HG03097 (cell line): ENCODE data around the gene NKX6-1.

Experiments used
- ATAC-seq: cut with Tn5 transposase; IDR thresholded peaks from one replicate; pipeline ENCODE4 v1.9.1; 2021; ENCODE audit not compliant: unreplicated experiment, low FRiP score

NKX6-1 gene

GRCh38 chr4:84481077-84481859 lies 17.8 kb downstream of the NKX6-1 start:
- no peak for ATAC-seq

- ATAC-seq = no peak
Measured at GRCh38 chr4:84480082-84480481, 19.0 kb downstream of the NKX6-1 start.

GRCh38 chr4:84479663-84480062 lies 19.4 kb downstream of the NKX6-1 start:
- no peak for ATAC-seq

- ATAC-seq = no peak
Measured at GRCh38 chr4:84477738-84478137, 21.4 kb downstream of the NKX6-1 start.

GRCh38 chr4:84474107-84474506 lies 25.0 kb downstream of the NKX6-1 start:
- no peak for ATAC-seq

GRCh38 chr4:84472154-84472553 lies 26.9 kb downstream of the NKX6-1 start:
- no peak for ATAC-seq

GRCh38 chr4:84470204-84470785 lies 28.8 kb downstream of the NKX6-1 start:
- ATAC-seq = no peak

- ATAC-seq = no peak
Measured at GRCh38 chr4:84467601-84468000, 31.5 kb downstream of the NKX6-1 start.

- no peak for ATAC-seq
Measured at GRCh38 chr4:84459783-84460182, 39.3 kb downstream of the NKX6-1 start.

- no peak for ATAC-seq
Measured at GRCh38 chr4:84456157-84456556, 42.9 kb downstream of the NKX6-1 start.

GRCh38 chr4:84455697-84456096 lies 43.4 kb downstream of the NKX6-1 start:
- ATAC-seq = no peak

GRCh38 chr4:84451546-84451945 lies 47.5 kb downstream of the NKX6-1 start:
- ATAC-seq = no peak

GRCh38 chr4:84443523-84443922 lies 55.6 kb downstream of the NKX6-1 start:
- no peak for ATAC-seq

GRCh38 chr4:84442778-84443177 lies 56.3 kb downstream of the NKX6-1 start:
- ATAC-seq = no peak
